Cerebellar nuclear complex (tissue), 1 donor: ENCODE measurements around the gene RPL38.
A peak's percentile ranks its signal among the peaks of the same experiment; 100 is the strongest.

Source experiments
- DNase-seq, 2 experiments: peaks; one replicate each; lab custom pipeline; 2025; lab: John Stamatoyannopoulos, UW

RPL38 gene

DNA sequence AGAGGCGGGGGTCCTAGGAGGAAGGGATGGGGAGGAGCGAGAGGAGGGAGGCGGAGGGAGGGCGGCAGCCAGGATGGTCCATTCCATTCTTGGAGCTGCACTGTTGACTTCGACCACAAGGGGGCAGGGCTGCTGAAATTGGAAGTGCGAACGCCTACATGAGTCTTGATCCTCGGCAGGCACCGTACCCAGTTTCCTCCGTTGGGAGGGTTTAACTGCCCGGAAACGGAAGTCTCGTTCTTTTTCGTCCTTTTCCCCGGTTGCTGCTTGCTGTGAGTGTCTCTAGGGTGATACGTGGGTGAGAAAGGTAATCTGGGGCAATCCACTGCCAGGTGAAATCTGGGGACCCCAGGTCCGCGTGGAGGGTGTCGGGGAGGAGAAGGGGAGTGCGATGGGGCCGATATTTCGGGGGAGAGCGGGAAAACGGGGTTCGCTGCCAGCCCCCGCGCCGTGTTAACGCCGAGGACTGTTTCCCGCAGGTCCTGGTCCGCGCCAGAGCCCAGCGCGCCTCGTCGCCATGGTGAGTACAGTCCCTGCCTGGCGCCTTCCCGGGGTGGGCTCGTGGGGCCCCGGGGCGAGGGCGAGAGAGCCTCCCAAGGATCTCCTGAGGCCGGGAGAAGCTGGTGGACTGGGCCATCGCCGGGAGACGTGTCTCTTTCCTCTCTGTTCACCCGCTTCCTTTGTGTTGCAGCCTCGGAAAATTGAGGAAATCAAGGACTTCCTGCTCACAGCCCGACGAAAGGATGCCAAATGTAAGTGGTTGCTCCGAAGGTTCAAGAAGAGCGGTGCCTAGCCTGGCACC lies at the start of gene RPL38:
Gene RPL38, plus strand, starts transcription at position 240 of the 802 bp plus-strand sequence. Its CDS starts 278 bp downstream, at position 518.
- DNase-seq = peak; percentile 30 to 84

DNA sequence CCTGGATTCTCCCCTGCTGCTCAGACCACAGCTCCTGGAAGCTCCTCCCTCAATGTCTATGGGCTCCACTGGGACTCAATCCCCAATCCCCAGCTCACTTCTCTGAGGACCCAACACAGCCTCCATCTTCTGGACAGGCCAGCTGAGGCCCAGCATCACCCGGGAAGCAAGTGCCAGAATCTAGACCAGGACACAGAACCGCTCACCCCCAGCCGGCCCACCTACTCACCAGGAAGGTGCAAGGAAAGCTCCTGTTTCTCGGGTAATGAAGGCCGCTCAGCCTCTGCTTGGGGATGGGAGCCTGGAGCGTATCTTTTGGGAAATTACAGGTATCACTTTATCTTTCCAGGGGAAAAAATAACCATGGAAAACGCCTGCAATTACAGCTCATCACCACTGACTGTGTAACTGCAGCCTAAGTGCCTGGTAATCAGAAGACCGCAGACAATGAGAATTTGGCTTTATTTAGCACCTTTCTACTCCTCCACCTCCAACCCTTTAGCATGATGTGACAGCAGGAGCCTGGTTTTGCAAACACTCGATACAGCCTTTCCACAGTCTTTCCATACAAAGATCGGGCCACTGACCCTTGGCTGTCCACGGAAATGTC lies 49.6 kb upstream of the RPL38 start:
- no peak for DNase-seq

DNA sequence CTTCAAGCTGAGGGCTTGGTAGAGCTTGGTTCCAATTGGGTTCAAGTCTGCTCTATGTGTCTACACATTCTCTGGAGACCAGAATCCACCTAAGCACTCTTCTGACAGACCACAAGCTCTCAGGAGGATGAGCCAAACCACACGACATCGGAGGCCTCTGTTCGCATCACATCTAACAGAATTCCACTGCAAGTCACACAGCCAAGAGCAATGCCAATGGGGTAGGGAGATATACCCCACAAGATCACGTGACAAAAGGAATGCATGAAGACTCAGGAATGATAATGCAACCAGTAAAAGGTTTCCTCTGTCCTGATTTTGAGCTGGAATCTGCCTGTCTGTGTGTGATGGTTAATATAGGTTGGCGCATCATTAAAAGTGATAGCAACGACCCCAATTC lies 46.6 kb upstream of the RPL38 start:
- DNase-seq = no peak

DNA sequence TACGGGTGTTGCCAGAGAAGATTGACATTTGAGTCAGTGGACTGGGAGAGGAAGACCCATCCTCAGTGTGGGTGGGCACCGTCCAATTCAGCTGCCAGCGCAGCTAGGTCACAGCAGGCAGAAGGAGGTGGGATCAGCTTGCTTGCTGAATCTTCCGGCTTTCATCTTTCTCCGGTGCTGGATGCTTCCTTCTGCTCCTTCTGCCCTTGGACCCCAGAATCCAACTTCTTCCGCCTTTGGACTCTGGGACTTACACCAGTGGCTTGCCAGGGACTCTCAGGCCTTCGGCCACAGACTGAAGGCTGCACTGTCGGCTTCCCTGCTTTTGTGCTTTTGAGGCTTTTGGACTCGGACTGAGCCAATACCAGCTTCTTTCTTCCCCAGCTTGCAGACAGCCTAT lies 46.1 kb upstream of the RPL38 start:
- DNase-seq = no peak

DNA sequence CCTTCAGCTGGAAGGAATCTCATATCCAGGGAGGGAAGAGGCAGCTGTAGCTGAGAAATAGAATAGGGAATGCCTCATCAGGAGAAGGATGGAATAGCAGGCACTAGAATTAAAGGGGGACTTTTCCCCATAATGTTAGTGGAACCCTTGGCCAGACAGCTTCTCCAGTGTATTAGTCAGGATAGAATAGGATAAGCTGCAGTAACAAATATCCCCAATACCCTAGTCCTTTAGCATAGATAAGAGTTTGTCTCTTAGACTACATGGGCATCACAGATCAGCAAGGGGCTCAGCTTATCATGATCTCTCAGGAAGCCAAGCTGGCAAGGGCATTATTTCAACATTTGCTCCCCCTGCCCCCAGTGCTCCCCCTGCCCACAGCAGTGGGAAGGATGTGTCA lies 44.7 kb upstream of the RPL38 start:
- no peak for DNase-seq

DNA sequence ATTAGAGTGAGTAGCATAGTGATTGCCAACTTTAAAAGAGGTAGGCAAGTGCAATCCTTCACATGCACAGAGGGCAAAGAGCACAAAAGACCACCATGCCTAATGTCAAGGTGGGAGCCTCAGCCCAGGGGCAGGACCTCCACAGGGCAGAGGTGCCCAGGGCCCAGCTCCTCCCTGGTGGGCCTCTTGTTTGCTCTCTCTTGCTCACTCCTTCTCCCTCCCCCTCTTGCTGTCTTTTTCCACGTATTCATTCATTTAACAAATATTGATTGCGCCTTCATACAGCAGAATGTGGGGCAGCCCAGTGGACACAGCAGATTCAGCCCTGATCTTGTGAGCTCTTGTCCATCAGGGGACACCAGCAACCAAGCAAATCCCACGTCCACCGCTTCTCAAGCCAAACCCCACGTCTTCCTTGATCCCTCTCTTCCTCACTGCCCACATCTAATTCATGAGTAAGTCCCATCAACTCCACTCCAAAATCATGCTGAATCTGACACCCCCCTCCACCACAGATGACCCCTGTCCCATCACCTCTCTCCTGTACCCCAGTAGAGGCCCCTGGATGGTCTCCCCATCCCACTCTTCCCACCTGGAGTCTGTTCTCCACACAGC lies 44.1 kb upstream of the RPL38 start:
- DNase-seq = no peak

DNA sequence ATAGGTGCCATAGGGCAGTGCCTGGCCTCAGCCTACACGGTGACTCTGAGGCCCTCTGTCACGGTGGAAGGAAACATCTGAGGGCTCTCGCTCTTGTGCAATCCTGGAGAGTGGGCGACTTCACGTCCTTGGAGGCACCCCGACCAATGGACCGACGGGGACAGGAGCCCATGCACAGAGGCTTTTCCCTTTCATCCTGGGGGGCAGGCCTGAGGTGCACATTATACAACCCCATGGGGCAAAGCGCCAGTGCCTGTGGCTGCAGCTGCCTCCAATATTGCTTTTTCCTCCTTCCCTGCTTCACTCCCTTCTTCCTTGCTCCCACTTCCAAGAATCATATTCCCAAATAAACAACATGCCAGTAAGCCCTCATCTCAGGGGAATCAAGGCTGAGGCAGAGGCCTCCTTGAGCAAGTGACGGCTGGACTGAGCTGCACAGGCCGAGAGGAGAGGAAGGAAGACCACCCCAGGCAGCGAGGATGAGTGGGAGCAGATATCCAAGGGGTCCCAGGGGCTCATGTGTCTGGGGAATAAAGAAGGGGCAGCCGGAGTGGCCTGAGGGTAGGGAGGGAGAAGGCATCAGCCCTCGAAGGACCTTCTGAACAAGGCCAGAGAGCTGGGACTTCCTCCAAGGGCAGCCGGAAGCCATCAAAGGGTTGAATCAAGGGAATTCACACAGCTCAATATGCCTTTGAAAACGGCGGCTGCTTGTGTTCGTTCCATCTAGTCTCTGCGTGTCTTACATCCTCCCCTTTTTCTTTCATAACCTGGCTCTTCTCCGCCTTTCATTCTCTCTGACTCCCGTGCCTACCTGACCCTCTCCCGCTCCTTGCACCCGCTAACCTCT lies 42.6 kb upstream of the RPL38 start:
- no peak for DNase-seq

DNA sequence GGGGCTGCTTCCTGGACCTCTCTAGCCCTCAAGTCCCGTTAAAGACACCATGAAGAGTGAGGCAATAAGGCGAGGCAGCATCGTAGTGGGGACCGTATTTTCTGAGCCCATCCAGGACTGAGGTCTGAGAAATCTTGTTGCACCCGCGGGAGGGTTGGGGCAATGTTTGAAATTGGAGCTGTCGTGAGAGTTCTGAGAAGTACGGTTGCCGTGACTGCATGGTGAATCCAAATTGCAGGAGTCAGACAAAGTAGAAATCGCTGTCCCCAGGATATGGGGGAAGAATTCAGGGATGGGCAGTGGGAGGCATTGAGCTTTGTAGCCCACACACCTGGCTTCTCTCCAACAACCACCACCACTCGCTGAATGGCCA lies 42.0 kb upstream of the RPL38 start:
- DNase-seq = no peak

DNA sequence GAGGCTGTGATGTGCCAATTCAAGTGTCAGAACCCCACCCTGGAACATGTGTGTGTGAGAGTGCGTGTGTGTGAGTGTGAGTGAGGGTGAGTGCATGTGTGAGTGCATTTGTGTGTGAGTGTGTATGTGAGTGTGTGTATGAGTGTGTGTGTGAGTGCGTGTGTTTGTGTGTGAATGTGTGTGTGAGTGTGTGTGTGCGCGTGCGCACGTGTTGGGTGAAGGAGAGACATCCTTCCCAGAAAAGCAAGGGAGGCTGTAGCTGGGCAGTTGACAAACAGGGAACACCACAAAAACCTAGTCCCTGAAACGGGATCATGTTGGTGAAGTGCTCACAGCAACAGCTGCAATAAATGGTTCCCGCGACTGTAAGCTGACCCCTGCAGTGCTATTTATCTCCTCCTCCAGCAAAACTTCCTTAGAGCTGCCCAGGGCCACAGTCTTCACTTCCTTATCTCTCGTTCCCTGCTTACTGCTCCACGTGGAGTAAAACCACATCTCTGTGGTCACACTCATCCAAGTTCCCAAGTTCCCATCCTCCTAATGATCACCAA lies 40.1 kb upstream of the RPL38 start:
- no peak for DNase-seq

DNA sequence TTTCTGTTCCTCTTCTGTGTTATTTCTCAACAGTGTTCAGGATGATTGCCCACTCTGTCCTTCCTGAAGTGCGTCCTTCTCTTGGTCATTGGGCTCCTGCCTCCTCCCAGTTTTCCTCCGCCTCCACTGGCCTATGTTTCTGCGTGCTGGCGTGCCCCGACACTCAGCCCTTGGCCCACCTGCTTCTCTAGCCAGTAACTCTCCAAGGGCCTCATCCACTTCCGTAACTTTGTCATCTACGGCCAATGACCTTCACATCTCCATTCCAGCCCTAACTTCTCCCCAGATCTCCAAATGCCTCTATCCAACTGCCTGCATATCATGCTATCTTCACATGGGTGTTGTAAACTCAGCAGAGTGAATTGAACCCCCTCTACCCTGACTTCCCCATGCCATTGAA lies 39.6 kb upstream of the RPL38 start:
- DNase-seq = no peak

DNA sequence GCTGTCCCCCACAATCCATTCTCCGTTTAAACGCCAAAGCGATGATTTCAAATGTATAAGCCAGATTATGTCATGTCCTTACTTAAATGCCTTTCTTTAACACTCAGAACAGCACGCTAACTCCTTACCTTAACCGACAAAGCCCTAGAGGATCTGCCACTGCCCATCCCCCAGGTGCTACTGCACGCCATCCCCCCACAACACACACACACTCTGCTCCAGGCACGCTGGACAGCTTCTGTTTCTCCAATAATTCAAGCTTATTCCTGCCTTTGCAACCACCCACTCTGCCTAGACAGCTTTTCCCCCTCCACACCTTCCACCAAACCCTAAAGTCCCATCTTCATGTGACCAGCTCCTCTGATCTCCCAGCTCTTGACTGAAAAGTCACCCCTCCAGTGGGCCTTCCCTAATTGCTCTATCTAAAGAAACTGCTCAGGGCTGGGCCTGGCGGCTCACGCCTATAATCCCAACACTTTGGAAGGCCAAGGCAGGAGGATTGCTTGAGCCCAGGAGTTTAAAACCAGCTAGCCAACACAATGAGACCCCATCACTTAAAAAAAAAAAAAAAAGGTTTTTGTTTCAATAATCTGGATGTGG lies 38.9 kb upstream of the RPL38 start:
- DNase-seq = no peak

DNA sequence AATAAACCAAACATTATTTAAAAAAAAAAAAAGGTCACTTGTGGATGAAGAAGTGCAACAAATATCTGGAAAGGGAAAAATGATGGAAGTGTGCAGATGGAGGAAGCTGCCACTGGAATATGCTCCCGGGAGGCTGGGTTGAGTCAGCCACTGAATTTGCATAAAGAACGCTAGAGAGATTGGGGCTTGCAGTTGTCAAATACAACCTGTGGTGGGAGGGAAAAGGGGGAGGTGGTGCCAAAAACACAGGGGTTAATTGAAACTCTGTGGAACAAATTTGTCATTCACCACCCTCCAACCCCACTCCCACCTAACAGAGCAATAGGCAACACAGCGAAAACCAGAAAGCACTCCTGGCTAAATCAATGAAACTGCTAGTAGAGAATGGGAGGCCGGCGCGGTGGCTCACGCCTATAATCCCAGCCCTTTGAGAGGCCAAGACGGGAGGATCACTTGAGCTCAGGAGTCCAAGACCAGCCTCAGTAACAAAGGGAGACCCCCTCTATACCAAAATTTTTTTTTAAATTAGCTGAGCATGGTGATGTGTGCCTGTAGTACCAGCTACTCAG lies 37.6 kb upstream of the RPL38 start:
- DNase-seq = no peak

DNA sequence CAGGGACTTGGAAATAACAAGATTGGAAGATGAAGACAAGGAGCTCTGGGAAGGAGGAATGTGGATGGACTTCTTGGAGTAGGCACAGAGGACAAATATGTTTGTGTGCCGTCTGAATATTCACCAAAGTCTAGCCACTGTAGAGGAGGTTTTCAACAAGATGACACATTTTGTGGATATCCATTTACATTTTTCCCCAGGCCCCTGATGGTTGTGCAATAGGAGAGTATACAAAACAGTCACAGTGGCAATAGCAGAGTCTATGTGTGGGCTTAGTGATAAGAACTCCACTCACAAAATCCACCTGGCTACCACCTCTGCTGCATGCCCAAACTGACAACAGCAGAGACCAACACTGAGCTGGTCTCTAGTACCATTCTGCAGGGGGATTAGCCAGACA lies 32.6 kb upstream of the RPL38 start:
- DNase-seq = no peak

DNA sequence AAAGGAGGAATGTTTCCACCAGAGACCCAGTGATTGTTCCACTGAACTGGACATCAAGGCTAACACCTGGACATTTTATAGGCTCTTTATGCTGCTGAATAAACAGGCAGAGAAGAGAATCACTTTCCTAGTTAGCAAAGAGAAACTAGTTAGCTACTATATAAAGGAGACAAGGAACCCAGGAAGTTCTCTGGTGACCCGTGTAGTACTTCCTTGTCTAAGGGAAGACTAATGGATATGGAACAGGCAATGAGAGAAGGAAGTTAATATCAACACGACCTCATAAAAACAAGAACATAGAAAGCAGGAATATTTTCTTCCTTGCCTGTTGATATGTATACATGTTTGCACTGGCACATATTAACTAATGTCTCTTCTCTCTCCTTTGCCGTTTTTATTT lies 30.8 kb upstream of the RPL38 start:
- DNase-seq = no peak

DNA sequence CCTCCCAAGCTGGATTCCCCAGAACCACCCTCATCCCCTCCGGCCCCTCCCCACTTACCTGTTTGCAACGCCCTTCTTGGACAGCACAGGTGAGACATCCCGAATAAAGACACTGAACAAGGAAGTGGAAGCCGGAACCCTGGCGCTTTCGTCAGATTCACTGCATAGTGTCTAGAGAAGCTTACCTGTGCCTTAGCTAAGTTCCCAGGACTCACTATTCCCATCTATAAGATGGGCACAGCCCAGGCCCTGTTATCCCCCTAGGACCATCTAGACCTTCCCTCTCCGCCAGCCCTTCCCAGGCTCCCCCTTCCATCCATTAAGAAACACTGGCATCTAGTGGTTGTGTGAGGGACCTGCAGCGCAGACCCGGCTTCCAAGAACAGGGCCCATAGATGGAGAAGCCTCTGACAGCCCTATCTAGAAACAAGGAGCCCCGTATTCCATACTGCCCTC lies 26.9 kb upstream of the RPL38 start:
- peak in 1 of 2 experiments; percentile 35 for DNase-seq

DNA sequence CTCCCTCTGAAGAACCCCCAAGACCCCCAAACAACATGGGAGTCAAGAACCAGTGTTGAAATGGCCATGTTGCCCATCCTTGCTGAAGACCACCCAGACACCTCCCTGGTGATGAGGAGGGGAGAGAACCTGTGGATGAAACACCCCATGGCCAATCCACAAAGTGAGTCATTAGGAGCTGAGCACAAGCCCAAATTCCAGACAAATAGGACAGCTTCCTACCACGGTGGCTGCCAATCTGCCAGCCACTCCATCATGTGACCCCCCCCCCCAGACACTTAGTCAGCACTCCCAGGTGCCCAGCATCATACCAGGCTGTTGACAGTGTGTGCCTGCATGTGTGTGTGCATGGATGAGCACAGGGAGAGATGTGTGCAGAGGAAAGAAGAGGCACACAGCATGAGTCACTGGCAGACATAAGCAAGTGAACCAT lies 26.4 kb upstream of the RPL38 start:
- DNase-seq = no peak

DNA sequence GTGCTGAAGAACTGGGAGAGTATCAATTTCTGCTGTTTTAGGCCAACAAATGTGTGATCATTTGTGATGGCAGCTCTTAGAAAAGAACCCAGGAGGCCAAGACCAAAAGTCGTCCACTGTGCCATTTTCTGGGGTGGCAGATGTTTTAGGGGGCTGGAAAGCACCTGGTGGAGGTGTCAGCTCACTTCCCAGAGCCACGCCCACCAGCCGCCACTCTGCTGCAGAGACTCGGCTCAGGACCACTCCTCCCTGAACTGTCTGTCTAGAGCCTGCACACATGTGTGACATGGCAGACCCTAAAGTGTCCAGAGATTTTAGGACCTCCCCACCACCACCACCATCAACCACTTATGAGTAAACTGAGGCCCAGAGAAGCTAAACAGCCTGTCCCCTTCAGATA lies 23.9 kb upstream of the RPL38 start:
- no peak for DNase-seq

DNA sequence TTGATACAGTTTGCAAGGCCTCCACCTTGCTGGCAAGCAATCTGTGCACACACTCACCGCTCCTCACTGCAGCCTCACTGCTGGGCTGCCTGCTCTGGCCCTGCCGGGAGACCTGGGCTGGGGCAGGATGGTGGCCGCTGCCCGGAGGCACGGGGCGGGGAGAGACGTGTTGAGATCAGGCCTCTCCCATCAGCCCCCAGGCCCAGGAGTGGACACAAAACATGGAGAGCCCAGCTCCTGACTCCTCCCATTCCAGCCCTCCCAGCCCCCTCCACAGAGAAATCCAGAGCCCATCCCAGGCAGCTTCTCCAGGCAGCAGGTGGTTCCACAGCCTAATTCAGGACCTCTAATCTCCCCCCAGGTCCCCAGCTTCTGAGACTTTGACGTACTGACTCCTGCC lies 23.1 kb upstream of the RPL38 start:
- no peak for DNase-seq

DNA sequence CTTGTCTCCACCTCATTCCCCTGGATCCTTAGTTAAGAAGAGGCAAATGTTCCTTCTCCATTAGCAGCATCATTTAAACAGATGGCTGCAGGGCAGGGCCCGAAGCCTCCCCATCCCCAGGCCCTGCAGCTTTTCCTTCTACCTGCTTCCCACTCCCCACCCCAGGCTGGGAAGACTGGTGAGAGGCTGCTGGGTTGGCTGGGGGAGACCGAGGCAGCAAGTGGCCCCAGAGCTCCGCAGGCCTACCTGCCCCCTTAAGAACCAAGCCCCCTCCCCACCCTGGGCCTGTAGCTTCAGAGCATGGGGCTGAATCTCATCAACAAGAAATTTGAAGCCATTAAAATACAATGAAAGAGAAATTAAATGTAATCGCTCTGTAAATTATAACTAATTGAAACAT lies 22.1 kb upstream of the RPL38 start:
- DNase-seq = no peak

DNA sequence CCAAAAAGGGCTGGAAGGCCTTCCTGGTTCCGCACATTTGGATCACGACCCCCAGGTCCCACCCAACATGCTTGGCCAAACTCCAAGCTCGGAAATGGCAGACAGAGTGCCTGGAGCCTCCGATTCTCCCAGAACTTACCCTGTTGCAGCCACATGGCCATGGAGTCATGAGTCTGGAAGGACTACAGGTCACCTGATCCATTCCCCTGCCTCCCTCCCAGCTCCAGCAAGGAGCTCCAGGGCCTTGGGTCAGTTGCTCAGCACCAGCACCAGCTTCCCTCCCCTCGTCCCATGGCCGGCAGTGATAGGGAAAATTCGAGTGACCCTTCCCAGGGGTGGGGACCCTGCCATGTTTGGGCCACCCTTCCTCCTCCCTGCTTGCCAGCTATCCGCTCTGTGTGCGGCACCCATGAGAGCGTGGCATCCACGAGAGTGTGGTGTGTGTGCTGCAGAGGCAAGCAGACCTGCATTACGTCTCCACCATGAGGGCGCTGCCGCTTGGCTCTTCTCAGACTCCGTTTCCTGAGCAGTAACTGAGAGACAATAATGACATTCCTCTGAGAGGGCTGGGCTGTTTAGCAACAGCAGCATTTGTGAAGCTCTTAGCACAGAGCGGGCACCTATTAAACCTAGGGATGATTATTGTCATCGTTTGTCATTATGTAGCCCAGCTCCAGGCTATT lies 21.3 kb upstream of the RPL38 start:
- DNase-seq = no peak

DNA sequence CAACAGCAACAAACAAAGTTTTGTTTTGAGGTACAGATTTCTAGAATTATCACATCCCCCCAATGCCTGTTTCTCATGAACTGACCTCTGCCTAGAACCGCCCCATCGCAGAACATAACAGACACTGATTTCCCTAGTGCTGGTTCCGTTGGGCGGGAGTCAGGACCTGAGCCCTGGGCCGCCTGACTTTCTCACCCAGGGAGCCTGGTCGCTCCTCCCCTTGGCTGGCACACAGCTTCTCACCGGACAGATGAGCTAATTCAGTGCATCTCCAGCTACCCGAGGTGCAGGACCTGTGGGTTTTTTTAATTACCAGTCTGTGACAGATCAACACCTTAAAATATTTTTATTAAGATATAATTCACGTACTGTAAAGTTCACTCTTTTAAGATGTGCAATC lies 20.1 kb upstream of the RPL38 start:
- DNase-seq = no peak
